ENCODE data around the gene NAP1L2.
"Not testable (repeated sequence)": the region's sequence is repeated elsewhere in the genome, so short reads cannot be mapped to it uniquely, and the experiment has no call there.

NAP1L2 gene, protein sequence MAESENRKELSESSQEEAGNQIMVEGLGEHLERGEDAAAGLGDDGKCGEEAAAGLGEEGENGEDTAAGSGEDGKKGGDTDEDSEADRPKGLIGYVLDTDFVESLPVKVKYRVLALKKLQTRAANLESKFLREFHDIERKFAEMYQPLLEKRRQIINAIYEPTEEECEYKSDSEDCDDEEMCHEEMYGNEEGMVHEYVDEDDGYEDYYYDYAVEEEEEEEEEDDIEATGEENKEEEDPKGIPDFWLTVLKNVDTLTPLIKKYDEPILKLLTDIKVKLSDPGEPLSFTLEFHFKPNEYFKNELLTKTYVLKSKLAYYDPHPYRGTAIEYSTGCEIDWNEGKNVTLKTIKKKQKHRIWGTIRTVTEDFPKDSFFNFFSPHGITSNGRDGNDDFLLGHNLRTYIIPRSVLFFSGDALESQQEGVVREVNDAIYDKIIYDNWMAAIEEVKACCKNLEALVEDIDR

DNA sequence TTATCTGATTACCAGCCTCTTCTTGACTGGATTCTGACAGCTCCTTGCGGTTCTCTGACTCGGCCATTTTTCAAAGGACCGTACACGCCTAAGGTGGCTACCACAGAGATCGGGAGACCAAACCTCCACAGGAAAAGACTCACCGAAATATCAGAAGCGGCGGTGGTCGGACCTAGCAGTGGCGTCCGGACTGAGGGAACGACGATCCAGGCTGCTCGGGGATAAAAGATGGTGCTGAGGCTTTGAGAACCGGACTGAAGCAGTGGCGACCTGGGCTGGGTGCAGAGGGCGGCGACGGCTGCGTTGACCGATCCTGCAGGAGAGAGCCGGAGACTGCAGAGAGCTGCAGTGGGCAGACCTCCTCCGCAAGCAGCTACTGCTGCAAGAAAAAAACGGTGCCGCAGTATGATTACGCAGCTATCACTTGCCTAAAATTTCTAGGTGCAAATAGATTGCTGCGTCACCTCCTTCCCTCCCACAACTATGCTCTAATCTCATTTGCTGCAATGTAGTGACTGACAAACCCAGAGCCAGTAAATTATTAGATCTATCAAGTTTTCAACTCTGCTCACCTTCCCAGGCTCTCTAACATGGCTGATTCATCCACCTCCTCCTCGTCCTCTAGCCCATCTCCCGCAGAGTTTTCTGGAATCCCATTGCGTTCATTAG is at the start of gene NAP1L2:
TSS of gene NAP1L2 (minus strand) at position 426 of the 669 bp plus-strand sequence. CDS start at position 67, 359 bp downstream.
- DNase-seq, result peak; percentile 55

DNA sequence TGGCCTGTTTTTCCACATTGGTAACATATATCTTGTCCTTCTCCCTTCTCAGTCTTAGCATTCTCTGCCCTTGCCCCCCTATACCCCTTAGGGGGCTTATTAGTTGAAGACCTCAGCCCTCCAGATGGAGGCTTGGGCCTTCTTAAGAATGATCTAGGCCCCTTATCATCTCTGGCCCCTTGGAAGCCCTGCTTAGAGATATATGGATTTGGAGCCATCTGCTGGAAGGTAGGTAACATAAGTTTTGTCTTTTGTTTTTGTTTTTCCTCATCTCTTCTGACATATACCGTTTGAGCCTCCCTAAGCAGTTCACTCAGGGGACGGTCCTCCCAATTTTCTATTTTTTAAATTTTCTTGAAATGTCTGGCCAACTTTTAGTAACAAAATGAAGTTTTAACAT is 48.3 kb upstream of the NAP1L2 start:
- no peak for DNase-seq

DNA sequence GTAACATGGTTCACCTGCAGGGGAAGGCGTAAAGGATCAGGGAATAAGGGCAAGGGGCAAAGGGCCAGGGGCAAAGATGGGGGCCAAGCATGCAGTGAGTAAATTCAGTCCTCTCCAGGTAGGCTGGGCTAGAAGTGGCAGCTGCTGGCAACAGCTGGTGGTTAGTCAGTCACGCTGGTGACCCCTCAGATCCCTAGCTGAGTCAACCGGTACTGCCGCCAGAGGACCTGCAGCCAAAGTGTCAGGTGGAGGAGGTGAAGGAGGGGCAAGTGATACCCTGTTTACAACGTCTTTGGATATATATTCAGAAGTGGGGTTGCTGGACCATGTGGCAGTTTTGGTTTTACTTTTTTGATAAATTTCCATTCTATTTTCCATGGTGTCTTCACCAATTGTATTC is 24.6 kb upstream of the NAP1L2 start:
- no peak for DNase-seq

DNA sequence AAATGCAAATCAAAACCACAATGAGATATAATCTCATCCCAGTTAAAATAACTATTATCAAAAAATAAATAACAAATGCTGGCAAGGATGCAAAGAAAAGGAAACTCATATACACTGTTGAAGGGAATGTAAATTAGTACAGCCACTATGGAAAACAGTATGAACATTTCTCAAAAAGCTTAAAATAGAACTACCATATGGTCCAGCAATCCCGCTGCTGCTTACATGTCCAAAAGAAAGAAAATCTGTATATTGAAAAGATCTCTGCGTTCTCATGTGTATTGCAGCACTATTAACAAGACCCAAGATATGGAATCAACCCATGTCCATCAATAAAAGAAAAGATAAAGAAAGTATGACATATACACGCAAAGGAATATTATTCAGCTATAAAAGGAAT is 3.0 kb upstream of the NAP1L2 start:
- DNase-seq, result no peak

DNA sequence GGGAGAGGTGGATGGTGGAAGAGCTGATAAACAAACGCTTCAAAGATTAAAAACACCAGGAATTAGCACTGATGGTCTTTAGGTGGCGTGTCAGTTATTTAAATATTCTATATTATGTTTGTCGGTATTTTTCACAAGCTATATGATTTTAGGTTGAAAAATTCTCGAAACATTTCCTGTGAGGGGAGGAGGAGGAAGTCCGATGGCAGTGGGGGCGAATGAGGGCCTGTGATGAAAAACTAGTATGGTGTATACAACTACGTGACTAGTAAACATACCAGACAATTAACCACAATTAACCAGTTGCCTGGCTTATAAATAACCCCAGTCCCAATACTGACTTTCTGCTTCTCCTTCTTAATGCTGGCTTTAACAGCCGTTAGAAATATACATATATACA is 595 bp upstream of the NAP1L2 start:
- no peak for DNase-seq

DNA sequence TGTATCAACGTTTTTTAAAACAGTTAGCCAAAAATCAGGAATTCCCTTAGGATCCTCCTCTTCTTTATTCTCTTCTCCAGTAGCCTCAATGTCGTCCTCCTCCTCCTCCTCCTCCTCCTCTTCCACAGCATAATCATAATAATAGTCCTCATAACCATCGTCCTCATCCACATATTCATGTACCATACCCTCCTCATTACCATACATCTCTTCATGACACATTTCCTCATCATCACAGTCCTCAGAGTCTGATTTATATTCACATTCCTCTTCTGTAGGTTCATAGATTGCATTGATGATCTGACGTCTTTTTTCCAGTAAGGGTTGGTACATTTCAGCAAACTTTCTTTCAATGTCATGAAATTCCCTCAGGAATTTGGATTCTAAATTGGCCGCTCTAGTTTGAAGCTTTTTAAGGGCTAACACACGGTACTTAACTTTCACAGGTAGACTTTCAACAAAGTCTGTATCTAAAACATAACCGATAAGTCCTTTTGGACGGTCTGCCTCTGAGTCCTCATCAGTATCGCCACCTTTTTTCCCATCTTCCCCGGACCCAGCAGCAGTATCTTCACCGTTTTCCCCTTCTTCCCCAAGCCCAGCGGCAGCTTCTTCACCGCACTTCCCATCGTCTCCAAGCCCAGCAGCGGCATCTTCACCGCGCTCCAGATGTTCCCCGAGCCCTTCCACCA is 771 bp downstream of the NAP1L2 start:
- DNase-seq, result no peak

DNA sequence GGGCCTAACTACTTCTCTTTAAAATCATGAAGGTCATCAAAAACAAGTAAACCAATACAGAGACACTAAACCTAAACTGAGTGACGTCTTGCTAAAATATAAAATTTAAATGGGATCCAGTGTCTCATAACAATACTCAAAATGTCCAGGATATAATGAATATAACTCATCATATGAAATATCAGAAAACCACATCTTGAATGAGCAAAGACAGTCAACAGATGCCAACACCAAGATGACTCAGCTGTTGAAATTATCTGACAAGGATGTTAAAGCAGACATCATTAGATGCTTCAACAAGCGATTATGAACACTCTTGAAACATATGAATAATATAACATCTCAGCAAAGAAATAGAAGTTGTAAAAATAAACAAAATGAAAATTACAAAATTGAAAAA is 8.3 kb downstream of the NAP1L2 start:
- no peak for DNase-seq

DNA sequence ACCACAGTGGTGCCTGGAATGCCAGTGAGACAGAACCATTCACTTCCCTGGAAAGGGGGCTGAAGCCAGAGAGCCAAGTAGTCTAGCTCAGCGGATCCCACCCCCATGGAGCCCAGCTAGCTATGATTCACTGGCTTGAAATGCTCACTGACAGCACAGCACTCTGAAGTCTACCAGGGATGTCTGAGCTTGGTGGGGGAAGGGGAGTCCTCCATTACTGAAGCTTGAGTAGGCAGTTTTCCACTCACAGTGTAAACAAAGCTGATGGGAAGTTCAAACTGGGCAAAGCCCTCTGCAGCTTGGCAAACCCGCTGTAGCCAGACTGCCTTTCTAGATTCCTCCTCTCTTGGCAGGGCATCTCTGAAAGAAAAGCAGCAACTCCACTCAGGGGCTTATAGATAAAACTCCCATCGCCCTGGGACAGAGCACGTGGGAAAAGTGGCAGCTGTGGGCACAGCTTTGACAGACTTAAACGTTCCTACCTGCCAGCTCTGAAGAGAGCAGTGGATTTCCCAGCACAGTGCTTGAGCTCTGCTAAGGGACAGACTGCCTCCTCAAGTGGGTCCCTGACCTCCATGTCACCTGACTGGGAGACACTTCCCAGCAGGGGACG is 32.0 kb downstream of the NAP1L2 start:
- DNase-seq, result no peak

DNA sequence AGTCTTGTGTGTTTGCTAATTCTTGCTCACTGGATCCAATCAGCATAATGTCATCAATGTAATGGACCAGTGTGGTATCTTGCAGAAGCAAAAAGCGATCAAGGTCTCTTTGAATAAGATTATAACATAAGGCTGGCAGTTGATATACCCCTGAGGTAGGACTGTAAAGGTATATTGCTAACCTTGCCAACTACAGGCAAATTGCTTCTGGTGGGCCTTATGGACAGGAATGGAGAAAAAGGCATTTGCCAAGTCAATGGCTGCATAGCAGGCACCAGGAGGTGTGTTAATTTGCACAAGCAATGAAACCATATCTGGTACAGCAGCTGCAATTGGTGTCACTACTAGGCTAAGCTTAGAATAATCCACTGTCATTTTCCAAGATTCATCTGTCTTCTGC is 45.7 kb downstream of the NAP1L2 start:
- DNase-seq, result not testable (repeated sequence)

All from activated CD8-positive, alpha-beta memory T cell treated with anti-CD3 and anti-CD28 coated beads, Interleukin-2, amount 50 U/mL, for 48 hours (primary cell).